ENCODE measurements around the gene SMU1. TPM values are rescaled to one million over a fixed set of nuclear protein-coding genes. Genes with fewer than 3 reads are reported as not detected.

SMU1 gene
- total and polyA plus RNA-seq, 2 of the 13 experiments (the other 11 are each of a cell fraction or from before 2014, with no cell fraction given), result 12.9 to 36.6 TPM

DNA sequence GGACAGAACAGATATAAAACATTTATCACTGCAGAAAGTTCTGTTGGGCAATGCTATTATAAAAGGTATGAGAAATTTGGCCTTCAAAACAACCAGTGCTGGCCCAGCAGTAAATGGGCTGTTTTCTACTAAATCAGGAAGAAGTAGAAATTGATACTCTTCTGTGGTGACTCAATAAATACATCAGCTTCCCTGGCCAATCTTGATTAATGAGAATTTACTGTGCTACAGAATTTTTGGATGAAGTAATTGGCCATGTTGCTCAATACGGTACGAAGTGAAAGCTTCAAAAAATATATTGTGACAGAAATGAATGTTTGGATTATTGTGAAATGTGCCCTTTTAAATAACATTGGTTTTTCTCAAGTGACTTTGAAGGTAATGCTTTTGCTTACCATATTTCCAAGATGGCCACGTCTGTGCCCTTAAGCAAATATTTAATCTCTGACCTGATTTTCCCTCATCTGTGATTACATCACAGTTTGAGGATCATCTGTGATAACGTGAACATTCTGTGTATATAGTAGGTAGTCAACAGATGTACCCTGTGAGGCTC is 47.2 kb downstream of the SMU1 start (continued):
- TF ChIP-seq SMAD3 (CRISPR knock-in tag; IDR thresholded peaks at IDR 0.05) (peak; percentile 49; the same call in 1 of the 2 replicates), NR2F2 (IDR thresholded peaks at IDR 0.05; ENCODE audit: borderline replicate concordance, low read depth) (peak; percentile 61; the same call in 1 of the 2 replicates), ZNF138 (CRISPR knock-in tag; IDR thresholded peaks at IDR 0.05; ENCODE audit: low read depth) (no peak), ZSCAN30 (CRISPR knock-in tag; IDR thresholded peaks at IDR 0.05) (no peak), HNF4A (CRISPR knock-in tag; IDR thresholded peaks at IDR 0.05) (peak; percentile 61; the same call in 1 of the 2 replicates), ZEB1 (IDR thresholded peaks at IDR 0.05; ENCODE audit: insufficient replicate concordance, low read depth) (no peak), MAFK (conservative IDR thresholded peaks at IDR 0.05 in 1 of 2, IDR thresholded peaks at IDR 0.05 in 1 of 2; ENCODE audit: low read length in 2 of 2) (no peak), SMARCE1 (IDR thresholded peaks at IDR 0.05; ENCODE audit: borderline replicate concordance) (no peak), RARA (CRISPR knock-in tag; IDR thresholded peaks at IDR 0.05) (peak; percentile 19; the same call in 1 of the 2 replicates), KLF11 (CRISPR knock-in tag; IDR thresholded peaks at IDR 0.05) (no peak), ZNF296 (CRISPR knock-in tag; conservative IDR thresholded peaks at IDR 0.05) (no peak), MED13 (CRISPR knock-in tag; IDR thresholded peaks at IDR 0.05) (no peak), SOX5 (CRISPR knock-in tag; IDR thresholded peaks at IDR 0.05; ENCODE audit: borderline replicate concordance) (peak; percentile 19; the same call in 1 of the 2 replicates), MEF2D (CRISPR knock-in tag; IDR thresholded peaks at IDR 0.05) (no peak), ZNF614 (CRISPR knock-in tag; IDR thresholded peaks at IDR 0.05; ENCODE audit: borderline replicate concordance) (no peak), KLF12 (CRISPR knock-in tag; IDR thresholded peaks at IDR 0.05; ENCODE audit: borderline replicate concordance) (no peak), MED1 (CRISPR knock-in tag; IDR thresholded peaks at IDR 0.05) (0 out of 2 replicates have a peak, but pooled peaks have one; percentile 20), MXI1 (IDR thresholded peaks at IDR 0.05; ENCODE audit: borderline replicate concordance, low read depth, low read length) (0 out of 3 replicates have a peak, but pooled peaks have one; percentile 17), ZBTB42 (CRISPR knock-in tag; IDR thresholded peaks at IDR 0.05) (no peak), ZNF713 (CRISPR knock-in tag; IDR thresholded peaks at IDR 0.05) (no peak)
- TF ChIP-seq, protein P1, sequence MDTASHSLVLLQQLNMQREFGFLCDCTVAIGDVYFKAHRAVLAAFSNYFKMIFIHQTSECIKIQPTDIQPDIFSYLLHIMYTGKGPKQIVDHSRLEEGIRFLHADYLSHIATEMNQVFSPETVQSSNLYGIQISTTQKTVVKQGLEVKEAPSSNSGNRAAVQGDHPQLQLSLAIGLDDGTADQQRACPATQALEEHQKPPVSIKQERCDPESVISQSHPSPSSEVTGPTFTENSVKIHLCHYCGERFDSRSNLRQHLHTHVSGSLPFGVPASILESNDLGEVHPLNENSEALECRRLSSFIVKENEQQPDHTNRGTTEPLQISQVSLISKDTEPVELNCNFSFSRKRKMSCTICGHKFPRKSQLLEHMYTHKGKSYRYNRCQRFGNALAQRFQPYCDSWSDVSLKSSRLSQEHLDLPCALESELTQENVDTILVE (CRISPR knock-in tag; IDR thresholded peaks at IDR 0.05), result no peak; the same call in 1 of the 2 replicates
- TF ChIP-seq, protein P2, sequence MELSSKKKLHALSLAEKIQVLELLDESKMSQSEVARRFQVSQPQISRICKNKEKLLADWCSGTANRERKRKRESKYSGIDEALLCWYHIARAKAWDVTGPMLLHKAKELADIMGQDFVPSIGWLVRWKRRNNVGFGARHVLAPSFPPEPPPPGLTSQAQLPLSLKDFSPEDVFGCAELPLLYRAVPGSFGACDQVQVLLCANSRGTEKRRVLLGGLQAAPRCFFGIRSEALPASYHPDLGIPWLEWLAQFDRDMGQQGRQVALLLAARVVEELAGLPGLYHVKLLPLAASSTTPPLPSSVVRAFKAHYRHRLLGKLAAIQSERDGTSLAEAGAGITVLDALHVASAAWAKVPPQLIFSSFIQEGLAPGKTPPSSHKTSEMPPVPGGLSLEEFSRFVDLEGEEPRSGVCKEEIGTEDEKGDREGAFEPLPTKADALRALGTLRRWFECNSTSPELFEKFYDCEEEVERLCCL (CRISPR knock-in tag; IDR thresholded peaks at IDR 0.05; ENCODE audit: borderline replicate concordance), result no peak
- TF ChIP-seq, protein P3, sequence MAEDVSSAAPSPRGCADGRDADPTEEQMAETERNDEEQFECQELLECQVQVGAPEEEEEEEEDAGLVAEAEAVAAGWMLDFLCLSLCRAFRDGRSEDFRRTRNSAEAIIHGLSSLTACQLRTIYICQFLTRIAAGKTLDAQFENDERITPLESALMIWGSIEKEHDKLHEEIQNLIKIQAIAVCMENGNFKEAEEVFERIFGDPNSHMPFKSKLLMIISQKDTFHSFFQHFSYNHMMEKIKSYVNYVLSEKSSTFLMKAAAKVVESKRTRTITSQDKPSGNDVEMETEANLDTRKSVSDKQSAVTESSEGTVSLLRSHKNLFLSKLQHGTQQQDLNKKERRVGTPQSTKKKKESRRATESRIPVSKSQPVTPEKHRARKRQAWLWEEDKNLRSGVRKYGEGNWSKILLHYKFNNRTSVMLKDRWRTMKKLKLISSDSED (CRISPR knock-in tag; IDR thresholded peaks at IDR 0.05), result no peak
